T-helper 2 cell (primary cell): ENCODE data around the gene CSHL1.
"Not testable (repeated sequence)": the region's sequence is repeated elsewhere in the genome, so short reads cannot be mapped to it uniquely, and the experiment has no call there.

Experiments
- DNase-seq, 5 experiments: peaks; one replicate each; pipeline versions ENCODE4 v3.0.0 to v3.0.0-alpha.2; 2012 to 2022

CSHL1 gene

DNA sequence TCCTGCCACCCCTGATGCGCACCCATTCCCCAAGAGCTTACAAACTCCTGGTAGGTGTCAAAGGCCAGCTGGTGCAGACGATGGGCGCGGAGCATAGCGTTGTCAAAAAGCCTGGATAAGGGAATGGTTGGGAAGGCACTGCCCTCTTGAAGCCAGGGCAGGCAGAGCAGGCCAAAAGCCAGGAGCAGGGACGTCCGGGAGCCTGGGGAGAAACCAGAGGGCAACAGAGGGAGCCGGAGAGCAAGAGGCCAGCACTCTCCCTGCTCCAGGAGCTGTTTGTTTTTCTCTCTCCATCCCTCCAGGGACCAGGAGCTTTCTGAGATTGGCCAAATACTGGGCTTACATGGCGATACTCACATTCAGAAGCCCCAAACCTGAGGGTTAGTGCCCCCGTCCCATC lies 7.2 kb upstream of the CSHL1 start:
- no peak for DNase-seq

- DNase-seq, result no peak
These were observed 6.6 kb upstream of the CSHL1 start for GRCh38 chr17:63917646-63918045.

DNA sequence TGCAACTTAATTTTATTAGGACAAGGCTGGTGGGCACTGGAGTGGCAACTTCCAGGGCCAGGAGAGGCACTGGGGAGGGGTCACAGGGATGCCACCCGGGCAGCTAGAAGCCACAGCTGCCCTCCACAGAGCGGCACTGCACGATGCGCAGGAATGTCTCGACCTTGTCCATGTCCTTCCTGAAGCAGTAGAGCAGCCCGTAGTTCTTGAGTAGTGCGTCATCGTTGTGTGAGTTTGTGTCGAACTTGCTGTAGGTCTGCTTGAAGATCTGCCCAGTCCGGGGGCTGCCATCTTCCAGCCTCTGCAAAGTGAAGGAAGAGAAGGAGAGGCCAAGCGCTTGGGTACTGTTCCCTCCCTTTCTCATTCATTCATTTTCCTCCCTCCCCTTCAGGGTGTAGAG lies 6.1 kb upstream of the CSHL1 start:
- not testable (repeated sequence) for DNase-seq

DNA sequence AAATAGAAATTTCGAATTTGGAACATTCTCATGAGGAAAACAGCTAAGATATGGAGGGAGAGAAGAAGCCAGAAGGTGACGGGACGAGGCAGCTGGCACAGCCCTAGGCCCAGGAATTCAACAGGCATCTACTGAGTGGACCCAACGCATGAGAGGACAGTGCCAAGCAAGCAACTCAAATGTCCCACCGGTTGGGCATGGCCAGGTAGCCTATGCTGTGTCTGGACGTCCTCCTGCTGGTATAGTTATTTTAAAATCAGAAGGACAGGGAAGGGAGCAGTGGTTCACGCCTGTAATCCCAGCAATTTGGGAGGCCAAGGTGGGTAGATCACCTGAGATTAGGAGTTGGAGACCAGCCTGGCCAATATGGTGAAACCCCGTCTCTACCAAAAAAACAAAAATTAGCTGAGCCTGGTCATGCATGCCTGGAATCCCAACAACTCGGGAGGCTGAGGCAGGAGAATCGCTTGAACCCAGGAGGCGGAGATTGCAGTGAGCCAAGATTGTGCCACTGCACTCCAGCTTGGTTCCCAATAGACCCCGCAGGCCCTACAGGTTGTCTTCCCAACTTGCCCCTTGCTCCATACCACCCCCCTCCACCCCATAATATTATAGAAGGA lies 5.6 kb upstream of the CSHL1 start:
- DNase-seq, result no peak

- not testable (repeated sequence) for DNase-seq
These were observed 4.7 kb upstream of the CSHL1 start for GRCh38 chr17:63915753-63916152.

DNA sequence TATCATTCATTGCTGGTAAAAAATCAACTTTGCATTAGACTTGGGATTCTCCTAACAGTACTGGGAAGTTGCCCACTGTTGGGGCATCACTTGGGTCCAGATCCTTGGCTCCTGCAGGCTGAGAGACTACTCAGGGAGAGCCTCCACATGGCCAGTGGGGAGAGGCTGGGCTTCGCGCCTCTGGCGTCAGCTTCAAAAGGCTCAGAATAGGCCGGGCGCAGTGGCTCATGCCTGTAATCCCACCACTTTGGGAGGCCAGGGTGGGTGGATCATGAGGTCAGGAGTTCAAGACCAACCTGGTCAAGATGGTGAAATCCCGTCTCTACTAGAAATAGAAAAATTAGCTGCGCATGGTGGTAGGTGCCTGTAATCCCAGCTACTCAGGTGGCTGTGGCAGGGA lies 3.4 kb upstream of the CSHL1 start:
- no peak for DNase-seq

DNA sequence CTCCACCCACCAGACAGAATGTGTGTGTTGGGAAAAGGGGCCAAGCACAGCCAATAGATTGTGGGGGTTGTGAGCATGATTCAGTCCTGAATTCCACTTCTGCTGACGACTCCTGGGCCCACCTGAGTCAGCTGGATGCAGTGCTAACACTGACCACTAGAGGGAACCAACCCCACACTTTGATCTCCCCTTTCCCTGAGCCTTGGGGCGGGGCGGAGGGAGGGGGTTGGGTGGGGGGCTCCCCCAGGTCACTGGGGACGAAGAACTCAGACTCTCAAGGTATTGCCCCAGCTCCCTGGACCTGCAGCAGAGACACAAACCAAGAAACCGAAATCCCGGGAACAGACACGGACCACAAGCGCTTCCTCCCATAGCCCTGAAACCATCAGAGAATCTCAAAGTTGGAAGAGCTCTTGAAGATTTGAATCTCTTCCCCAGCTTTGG lies 621 bp upstream of the CSHL1 start:
- peak in 4 of 5 experiments; percentile 34 to 46 (median 44) for DNase-seq

DNA sequence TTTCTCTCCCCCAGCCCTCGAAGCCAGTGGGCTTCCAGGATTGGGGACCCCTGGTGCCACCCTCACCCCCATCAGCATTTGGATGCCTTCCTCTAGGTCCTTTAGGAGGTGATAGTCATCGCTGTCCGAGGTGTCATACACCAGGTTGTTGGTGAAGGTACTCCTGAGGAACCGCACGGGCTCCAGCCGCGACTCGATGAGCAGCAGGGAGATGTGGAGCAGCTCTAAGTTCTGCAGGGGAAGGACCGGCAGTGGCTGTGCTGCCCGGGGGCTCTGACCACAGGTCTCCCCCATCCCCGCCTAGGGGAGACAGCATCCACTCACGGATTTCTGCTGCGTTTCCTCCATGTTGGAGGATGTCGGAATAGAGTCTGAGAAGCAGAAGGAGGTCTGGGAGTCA lies 962 bp downstream of the CSHL1 start:
- DNase-seq, result no peak

- not testable (repeated sequence) for DNase-seq
These were observed 1.5 kb downstream of the CSHL1 start for GRCh38 chr17:63909586-63909985.

DNA sequence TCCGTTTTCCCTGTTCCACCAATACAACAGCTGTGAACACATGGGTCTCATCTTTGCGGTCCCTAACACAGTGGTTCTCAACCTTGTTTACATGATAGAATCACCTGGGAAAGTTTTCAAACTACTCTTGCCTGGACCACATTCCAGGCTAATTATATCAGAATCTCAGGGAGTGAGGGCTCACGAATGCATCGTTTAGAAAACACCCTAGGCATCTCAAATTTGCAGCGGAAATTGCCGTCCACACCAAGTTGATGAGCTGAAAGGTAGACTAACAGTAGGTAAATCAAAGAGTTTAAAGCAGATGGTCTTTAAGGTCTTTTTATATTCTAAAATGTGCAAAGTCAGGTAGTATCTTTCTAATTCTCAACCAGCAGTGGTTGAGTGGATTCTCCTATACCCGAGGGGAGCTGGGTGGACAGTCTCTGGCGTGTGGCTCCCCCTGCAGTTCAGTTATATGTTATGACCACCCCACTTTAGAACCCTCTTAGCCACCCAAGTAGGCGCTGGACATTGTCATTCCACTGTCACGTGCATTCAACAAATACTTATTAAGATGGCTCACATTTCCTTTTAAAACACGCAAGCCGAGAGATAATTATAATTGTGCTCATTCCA lies 3.8 kb downstream of the CSHL1 start:
- not testable (repeated sequence) for DNase-seq

- not testable (repeated sequence) for DNase-seq
These were observed 6.3 kb downstream of the CSHL1 start for GRCh38 chr17:63904796-63905195.

- peak in 1 of 5 experiments; percentile 22 for DNase-seq
These were observed 7.3 kb downstream of the CSHL1 start for GRCh38 chr17:63903787-63904201.

- DNase-seq, result not testable (repeated sequence)
These were observed 9.1 kb downstream of the CSHL1 start for GRCh38 chr17:63901971-63902370.

DNA sequence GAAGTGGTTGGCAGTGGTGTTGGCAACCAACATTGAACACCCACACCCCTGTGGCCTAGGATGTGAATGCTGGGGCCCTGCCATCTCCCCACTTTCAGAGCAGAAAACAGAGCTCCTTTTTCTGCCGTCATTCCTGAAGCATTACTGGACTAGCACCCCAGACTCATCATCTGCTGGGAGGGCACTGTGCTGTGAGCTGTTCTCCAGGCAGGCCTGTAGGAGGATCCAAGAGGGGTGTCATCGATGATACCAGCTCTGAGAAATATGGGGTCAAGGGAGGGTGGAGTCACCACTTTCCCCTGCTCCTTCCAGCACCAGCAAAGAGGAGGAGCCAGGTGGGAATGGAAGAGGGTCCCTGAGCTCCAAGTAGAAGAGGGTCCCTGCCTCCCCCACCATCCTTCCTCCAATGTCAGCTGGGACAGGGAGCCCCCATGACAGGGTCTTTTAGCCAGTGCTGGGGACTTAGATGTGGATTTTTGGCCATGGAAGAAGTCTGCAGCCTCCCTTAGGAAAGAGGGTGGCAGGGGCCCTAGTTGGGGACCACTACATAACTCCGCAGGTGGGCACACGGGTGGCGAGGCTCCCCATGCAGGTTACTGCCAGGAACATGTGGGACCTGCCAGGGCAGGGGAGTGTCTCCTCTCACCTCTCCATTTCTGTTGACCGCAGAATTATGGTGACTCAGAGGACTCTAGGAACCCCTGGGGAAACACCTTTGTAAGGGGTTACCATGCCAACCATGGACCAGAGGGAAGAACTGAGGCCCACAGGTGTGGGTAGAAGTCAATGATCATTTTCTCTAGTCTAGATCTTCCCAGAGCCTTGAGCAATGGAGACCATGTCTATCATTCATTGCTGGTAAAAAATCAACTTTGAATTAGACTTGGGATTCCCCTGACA lies 11.9 kb downstream of the CSHL1 start:
- peak in 2 of 5 experiments; percentile 32 to 41 for DNase-seq

DNA sequence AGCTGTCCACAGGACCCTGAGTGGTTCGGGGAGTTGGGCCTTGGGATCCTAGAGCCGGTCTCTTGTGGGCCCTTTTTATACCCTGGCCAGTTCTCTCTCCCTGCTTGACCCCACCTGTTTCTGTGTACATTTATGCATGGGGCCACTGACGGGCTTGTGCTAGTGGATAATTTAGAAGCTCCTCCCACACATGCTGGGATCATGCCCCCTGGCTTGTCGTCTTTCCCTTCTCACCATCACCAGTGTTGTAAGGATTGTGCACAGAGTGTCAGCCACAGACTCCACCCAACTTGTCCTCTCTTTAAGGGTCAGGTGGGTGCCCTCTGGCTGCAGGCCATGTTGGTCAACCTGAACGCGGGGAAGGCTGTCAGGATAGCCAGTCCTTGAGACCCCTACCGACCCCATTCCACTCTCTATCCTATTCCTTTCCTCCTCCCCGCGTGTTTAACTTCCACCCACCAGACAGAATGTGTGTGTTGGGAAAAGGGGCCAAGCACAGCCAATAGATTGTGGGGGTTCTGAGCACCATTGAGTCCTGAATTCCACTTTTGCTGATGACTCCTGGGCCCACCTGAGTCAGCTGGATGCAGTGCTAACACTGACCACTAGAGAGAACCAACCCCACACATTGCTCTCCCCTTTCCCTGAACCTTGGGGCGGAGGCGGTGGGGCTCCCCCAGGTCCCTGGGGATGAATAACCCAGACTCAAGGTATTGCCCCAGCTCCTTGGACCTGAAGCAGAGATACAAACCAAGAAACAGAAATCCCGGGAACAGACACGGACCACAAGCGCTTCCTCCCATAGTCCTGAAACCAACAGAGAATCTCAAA lies 14.3 kb downstream of the CSHL1 start, which contains the start of gene CSH1:
Gene CSH1 (minus strand): TSS at position 51 of the 831 bp plus-strand sequence. CDS start 63 bp downstream, outside the sequence.
- DNase-seq, result not testable (repeated sequence)

DNA sequence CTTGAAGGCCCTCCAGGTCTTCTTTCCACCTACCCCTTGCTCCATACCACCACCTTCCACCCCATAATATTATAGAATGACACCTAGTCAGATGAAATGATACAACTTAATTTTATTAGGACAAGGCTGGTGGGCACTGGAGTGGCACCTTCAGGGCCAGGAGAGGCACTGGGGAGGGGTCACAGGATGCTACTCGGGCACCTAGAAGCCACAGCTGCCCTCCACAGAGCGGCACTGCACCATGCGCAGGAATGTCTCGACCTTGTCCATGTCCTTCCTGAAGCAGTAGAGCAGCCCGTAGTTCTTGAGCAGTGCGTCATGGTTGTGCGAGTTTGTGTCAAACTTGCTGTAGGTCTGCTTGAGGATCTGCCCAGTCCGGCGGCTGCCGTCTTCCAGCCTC lies 16.2 kb downstream of the CSHL1 start:
- DNase-seq, result not testable (repeated sequence)

- not testable (repeated sequence) for DNase-seq
These were observed 17.0 kb downstream of the CSHL1 start for GRCh38 chr17:63894021-63894420.

- not testable (repeated sequence) for DNase-seq
These were observed 18.6 kb downstream of the CSHL1 start for GRCh38 chr17:63892316-63893037.

- peak in 1 of 5 experiments; percentile 22 for DNase-seq
These were observed 21.8 kb downstream of the CSHL1 start for GRCh38 chr17:63889026-63889848.

DNA sequence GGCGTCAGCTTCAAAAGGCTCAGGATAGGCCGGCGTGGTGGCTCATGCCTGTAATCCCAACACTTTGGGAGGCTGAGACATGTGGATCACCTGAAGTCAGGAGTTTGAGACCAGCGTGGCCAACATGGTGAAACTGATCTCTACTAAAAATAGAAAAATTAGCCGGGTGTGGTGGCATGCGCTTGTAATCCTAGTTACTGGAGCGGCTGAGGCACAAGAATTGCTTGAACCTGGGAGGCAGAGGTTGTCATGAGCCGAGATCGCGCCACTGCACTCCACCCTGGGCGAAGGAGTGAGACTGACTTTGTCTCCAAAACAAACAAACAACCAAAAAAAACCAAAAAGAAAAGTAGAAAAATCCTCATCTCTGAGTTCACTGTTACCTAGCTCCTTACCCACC lies 25.9 kb downstream of the CSHL1 start:
- not testable (repeated sequence) for DNase-seq
